ENCODE data around the gene TREML1.

DNA sequence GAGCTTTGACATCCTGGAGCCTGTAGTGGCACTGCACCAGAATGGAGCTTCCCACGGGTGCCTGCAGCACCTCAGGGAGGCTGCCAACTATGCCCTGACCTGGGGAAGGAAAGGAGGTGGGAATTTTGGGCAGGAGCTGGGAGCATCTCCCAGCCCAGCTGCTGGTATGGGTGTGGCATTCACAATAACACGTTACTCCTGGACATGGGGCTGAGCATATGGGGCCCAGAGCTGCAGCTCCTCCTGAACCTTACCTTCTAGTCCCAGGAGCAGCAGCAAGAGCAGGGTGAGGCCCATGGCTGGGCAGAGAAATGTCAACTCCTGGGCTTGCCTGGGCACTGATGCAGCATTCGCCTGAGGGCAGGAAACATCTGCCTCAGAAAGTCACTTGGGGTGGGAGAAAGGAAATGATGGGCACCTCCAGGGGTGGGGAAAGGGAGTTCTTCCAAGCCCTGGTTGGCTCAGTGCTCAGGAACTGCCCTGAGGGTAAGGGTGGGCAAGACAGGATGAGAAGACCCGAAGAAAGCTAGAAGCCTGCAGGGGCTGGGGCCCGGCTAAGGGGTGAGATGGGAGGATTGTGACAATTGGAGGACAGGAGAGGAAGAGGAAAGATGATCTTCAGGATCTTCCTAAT is at the start of gene TREML1:
- TF ChIP-seq, protein P1, sequence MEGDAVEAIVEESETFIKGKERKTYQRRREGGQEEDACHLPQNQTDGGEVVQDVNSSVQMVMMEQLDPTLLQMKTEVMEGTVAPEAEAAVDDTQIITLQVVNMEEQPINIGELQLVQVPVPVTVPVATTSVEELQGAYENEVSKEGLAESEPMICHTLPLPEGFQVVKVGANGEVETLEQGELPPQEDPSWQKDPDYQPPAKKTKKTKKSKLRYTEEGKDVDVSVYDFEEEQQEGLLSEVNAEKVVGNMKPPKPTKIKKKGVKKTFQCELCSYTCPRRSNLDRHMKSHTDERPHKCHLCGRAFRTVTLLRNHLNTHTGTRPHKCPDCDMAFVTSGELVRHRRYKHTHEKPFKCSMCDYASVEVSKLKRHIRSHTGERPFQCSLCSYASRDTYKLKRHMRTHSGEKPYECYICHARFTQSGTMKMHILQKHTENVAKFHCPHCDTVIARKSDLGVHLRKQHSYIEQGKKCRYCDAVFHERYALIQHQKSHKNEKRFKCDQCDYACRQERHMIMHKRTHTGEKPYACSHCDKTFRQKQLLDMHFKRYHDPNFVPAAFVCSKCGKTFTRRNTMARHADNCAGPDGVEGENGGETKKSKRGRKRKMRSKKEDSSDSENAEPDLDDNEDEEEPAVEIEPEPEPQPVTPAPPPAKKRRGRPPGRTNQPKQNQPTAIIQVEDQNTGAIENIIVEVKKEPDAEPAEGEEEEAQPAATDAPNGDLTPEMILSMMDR (IDR thresholded peaks at IDR 0.05): no peak
- no peak for TF ChIP-seq POLR2AphosphoS5 (IDR thresholded peaks at IDR 0.05)

Measured in upper lobe of left lung (tissue), 4 donors.